Keratinocyte (primary cell): ENCODE measurements around the gene AP4M1. TPM values are rescaled to one million over a fixed set of nuclear protein-coding genes. Genes with fewer than 3 reads are reported as not detected.

Experiments used
- DNase-seq: peaks from one replicate; pipeline ENCODE4 v3.0.0-alpha.2; 2011; ENCODE audit warnings: low read depth, missing footprints, low spot score
- FAIRE-seq: peaks from 2 replicates; lab custom pipeline; 2011; peaks lifted over from hg19 to GRCh38; lab: Jason Lieb, UNC
- H2AFZ ChIP-seq: 2 replicates; pipeline ENCODE4 v1.6.0; 2012; ENCODE audit warnings: low read length, control low read depth, inconsistent platforms; ENCODE audit not compliant: control insufficient read depth
- H3K27ac ChIP-seq: 2 replicates; pipeline ENCODE4 v1.5.1; 2011; ENCODE audit warnings: low read length; ENCODE audit not compliant: control insufficient read depth, insufficient read depth
- H3K27me3 ChIP-seq: 3 replicates; pipeline ENCODE4 v1.6.0; 2011; ENCODE audit warnings: low read length; ENCODE audit not compliant: control insufficient read depth, insufficient read depth; ENCODE audit errors: extremely low read depth
- H3K36me3 ChIP-seq, 2 experiments: 2 replicates in 1 of 2; 3 replicates in 1 of 2; pipeline ENCODE4 v1.5.1; 2011; ENCODE audit warnings: low read length in 2 of 2, mild to moderate bottlenecking in 1 of 2; ENCODE audit not compliant: control insufficient read depth in 2 of 2, insufficient read depth in 2 of 2; ENCODE audit errors: extremely low read depth in 1 of 2
- H3K4me1 ChIP-seq: 3 replicates; pipeline ENCODE4 v1.5.1; 2011; ENCODE audit warnings: low read length; ENCODE audit not compliant: control insufficient read depth, insufficient read depth; ENCODE audit errors: extremely low read depth
- H3K4me2 ChIP-seq: 3 replicates; pipeline ENCODE4 v1.6.0; 2011; ENCODE audit warnings: low read depth, low read length; ENCODE audit not compliant: control insufficient read depth, insufficient read depth; ENCODE audit errors: extremely low read depth
- H3K4me3 ChIP-seq, 3 experiments: fragments of 200-600 bp in 1 of 3; sonication (generic) in 1 of 3; 2 replicates in 2 of 3; 3 replicates in 1 of 3; pipeline ENCODE4 v1.5.1; 2011 to 2016; ENCODE audit warnings: low read length in 3 of 3, mild to moderate bottlenecking in 3 of 3, control low read depth in 2 of 3, inconsistent platforms in 1 of 3, low read depth in 1 of 3, mixed read lengths in 1 of 3, mixed run types in 1 of 3, moderate library complexity in 1 of 3; ENCODE audit not compliant: control insufficient read depth in 2 of 3, insufficient read depth in 2 of 3; ENCODE audit errors: extremely low read depth in 1 of 3
- H3K79me2 ChIP-seq: 2 replicates; pipeline ENCODE4 v1.6.0; 2012; ENCODE audit warnings: low read length; ENCODE audit not compliant: control insufficient read depth, insufficient read depth
- H3K9ac ChIP-seq: 3 replicates; pipeline ENCODE4 v1.6.0; 2011; ENCODE audit warnings: low read length; ENCODE audit not compliant: control insufficient read depth, insufficient read depth; ENCODE audit errors: extremely low read depth
- H3K9me1 ChIP-seq: 3 replicates; pipeline ENCODE4 v1.6.0; 2011; ENCODE audit warnings: low read length; ENCODE audit not compliant: control insufficient read depth, insufficient read depth; ENCODE audit errors: extremely low read depth
- H3K9me3 ChIP-seq: 2 replicates; pipeline ENCODE4 v1.5.1; 2012; ENCODE audit warnings: low read depth, low read length; ENCODE audit not compliant: control insufficient read depth
- H4K20me1 ChIP-seq: 3 replicates; pipeline ENCODE4 v1.6.0; 2011; ENCODE audit warnings: low read length; ENCODE audit not compliant: control insufficient read depth, insufficient read depth; ENCODE audit errors: extremely low read depth
- EZH2 ChIP-seq: IDR thresholded peaks from one replicate; pipeline ENCODE4 v1.6.1; 2012; ENCODE audit warnings: inconsistent platforms, mild to moderate bottlenecking, low read length, moderate library complexity
- dilution Hi-C: fragments of 300-500 bp; cut with MboI; formaldehyde crosslinking; loops from one replicate; pipeline ENCODE4 v1.7.0; 2020; ENCODE audit warnings: low sequenced_read_pairs; ENCODE audit not compliant: extremely low pct_ligation_motif_present
- polyA plus RNA-seq, 5 experiments: library from polyadenylated mRNA; depleted of rRNA in 3 of 5; stranded (reverse) in 3 of 5; stranded (forward) in 1 of 5; unstranded in 1 of 5; fragments of >200 nt; gene quantifications; 1 replicate in 1 of 5; 2 replicates in 3 of 5; 3 replicates in 1 of 5; pipeline versions ENCODE4 v1.2.1 to v1.2.3, GENCODE V29; 2011 to 2012; ENCODE audit warnings: missing spikeins in 2 of 5, low read depth in 1 of 5, low replicate concordance in 1 of 5
- TF ChIP-seq, protein P1 (sequence below), 3 experiments: IDR thresholded peaks in 1 of 3; conservative IDR thresholded peaks in 1 of 3; optimal IDR thresholded peaks in 1 of 3; 2 replicates in 2 of 3; 3 replicates in 1 of 3; pipeline versions ENCODE3 to v1.5.1; 2011; ENCODE audit warnings: low read length in 3 of 3, mild to moderate bottlenecking in 3 of 3, moderate library complexity in 2 of 3, control low read depth in 1 of 3, inconsistent platforms in 1 of 3; ENCODE audit not compliant: insufficient read depth in 2 of 3; ENCODE audit errors: extremely low read depth in 1 of 3

Gene AP4M1
- polyA plus RNA-seq, 1 donor (not counting 4 experiments of a cell fraction or from before 2014, with no cell fraction given), result 14.2 TPM

GRCh38 chr7:100091411-100092181 lies 9.8 kb upstream of the AP4M1 start:
- H3K9me3 ChIP-seq, result no peaks in the 10 kb centered on the region
- FAIRE-seq, result no peak
- no peaks in the 10 kb centered on the region for H3K27me3 ChIP-seq
- H4K20me1 ChIP-seq, result no peaks in the 10 kb centered on the region
- H3K4me1 ChIP-seq, result peaks cover 27% of the 10 kb centered on the region
- no peak for DNase-seq
- TF ChIP-seq, protein P1, sequence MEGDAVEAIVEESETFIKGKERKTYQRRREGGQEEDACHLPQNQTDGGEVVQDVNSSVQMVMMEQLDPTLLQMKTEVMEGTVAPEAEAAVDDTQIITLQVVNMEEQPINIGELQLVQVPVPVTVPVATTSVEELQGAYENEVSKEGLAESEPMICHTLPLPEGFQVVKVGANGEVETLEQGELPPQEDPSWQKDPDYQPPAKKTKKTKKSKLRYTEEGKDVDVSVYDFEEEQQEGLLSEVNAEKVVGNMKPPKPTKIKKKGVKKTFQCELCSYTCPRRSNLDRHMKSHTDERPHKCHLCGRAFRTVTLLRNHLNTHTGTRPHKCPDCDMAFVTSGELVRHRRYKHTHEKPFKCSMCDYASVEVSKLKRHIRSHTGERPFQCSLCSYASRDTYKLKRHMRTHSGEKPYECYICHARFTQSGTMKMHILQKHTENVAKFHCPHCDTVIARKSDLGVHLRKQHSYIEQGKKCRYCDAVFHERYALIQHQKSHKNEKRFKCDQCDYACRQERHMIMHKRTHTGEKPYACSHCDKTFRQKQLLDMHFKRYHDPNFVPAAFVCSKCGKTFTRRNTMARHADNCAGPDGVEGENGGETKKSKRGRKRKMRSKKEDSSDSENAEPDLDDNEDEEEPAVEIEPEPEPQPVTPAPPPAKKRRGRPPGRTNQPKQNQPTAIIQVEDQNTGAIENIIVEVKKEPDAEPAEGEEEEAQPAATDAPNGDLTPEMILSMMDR (optimal IDR thresholded peaks at IDR 0.05 in 1 of 3, IDR thresholded peaks at IDR 0.05 in 1 of 3, conservative IDR thresholded peaks at IDR 0.05 in 1 of 3; ENCODE audit: extremely low read depth in 1 of 3, insufficient read depth in 2 of 3, low read length in 3 of 3), result no peak
- no peak for TF ChIP-seq EZH2
- dilution Hi-C loops, result no loop called here
- no peak overlapping the region for H3K4me2 ChIP-seq
- no peak overlapping the region for H3K4me3 ChIP-seq
- peaks cover 19% of the 10 kb centered on the region for H3K79me2 ChIP-seq
- H3K27ac ChIP-seq, result no peak overlapping the region
- H3K9me1 ChIP-seq, result no peaks in the 10 kb centered on the region
- H3K36me3 ChIP-seq, result peaks cover 37 to 50% of the 10 kb centered on the region in 2 experiments
- no peak overlapping the region for H3K9ac ChIP-seq
- no peak overlapping the region for H2AFZ ChIP-seq

- FAIRE-seq, result no peak
- DNase-seq, result no peak
- no peak overlapping the region for H3K27ac ChIP-seq
- H3K79me2 ChIP-seq, result peaks cover 24% of the 10 kb centered on the region
- no peaks in the 10 kb centered on the region for H3K27me3 ChIP-seq
- H4K20me1 ChIP-seq, result peaks cover 6% of the 10 kb centered on the region
- no peaks in the 10 kb centered on the region for H3K9me3 ChIP-seq
- no peak overlapping the region for H2AFZ ChIP-seq
- no peak overlapping the region for H3K9ac ChIP-seq
- TF ChIP-seq, protein P1 (optimal IDR thresholded peaks at IDR 0.05 in 1 of 3, IDR thresholded peaks at IDR 0.05 in 1 of 3, conservative IDR thresholded peaks at IDR 0.05 in 1 of 3; ENCODE audit: extremely low read depth in 1 of 3, insufficient read depth in 2 of 3, low read length in 3 of 3), result no peak
- TF ChIP-seq EZH2, result no peak
- dilution Hi-C loops, result no loop called here
- no peak overlapping the region for H3K4me2 ChIP-seq
- H3K36me3 ChIP-seq, result peaks cover 48 to 62% of the 10 kb centered on the region in 2 experiments
- H3K4me3 ChIP-seq, result no peak overlapping the region
- H3K9me1 ChIP-seq, result no peaks in the 10 kb centered on the region
- peaks cover 12% of the 10 kb centered on the region for H3K4me1 ChIP-seq
Observed at GRCh38 chr7:100093054-100093453, 8.4 kb upstream of the AP4M1 start.
